H1 (cell line): Measurements from ENCODE around the gene NCSTN. TPM values are rescaled to one million over a fixed set of nuclear protein-coding genes. Genes with fewer than 3 reads are reported as not detected.

ENCODE experiments used
- CBX8 ChIP-seq: fragments of 300-800, 300-1000 bp; sonication (generic); IDR thresholded peaks from 2 replicates; pipeline ENCODE4 v1.7.1; 2016; ENCODE audit warnings: low read depth, low read length, borderline replicate concordance
- polyA plus RNA-seq, 7 experiments: library from polyadenylated mRNA; depleted of rRNA in 3 of 7; stranded (reverse) in 5 of 7; unstranded in 2 of 7; fragments of >200 nt in 5 of 7; fragments of 200-250 nt in 2 of 7; gene quantifications; 1 replicate in 5 of 7; 2 replicates in 1 of 7; 4 replicates in 1 of 7; pipeline versions ENCODE4 v1.2.1 to v1.2.3, GENCODE V29; 2011 to 2013; ENCODE audit warnings: missing spikeins in 2 of 7, mixed read lengths in 2 of 7
- total RNA-seq: library from RNA; stranded (reverse); fragmentation: NEBNext Ultra II Directional; extraction: Animal tissue kit (Norgen Biotek cat#: 25700); gene quantifications from 2 replicates; pipeline ENCODE4 v1.2.1, GENCODE V29; 2021

The NCSTN gene
- total and polyA plus RNA-seq, 2 of the 8 experiments (the other 6 are each of a cell fraction or from before 2014, with no cell fraction given): 64.7 to 125 TPM

DNA sequence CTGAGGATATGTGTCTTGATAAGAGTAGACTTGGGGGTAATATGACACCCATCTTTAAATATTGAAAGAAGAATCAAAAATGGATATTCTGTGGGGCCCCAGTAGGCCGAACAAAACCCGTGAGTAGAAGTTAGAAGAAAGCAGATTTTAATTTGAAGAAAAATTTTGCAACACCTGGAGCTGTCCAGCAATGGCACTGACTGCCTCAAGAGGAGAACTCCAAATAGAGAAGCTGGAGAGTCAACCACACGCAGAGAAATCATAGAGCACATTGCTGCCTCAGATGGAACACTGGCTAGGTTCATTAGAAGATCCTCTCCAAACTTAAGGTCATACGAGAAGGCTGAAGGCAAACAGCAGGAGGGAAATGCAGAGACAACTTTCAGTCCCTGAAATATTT lies 30.5 kb downstream of the NCSTN start (continued):
- TF ChIP-seq CBX8: no peak
